Activated naive CD4-positive, alpha-beta T cell treated with anti-CD3 and anti-CD28 coated beads, Interleukin-2, amount 10 ng/mL, durations not matched to agents 7 days and 5 days (primary cell): ENCODE measurements around the gene MYO3B.

Experiments
- CTCF ChIA-PET: fragments of 350-600 bp; sonication (Branson Sonifier 250); formaldehyde crosslinking; loops from one replicate; lab custom pipeline; 2021; ENCODE audit warnings: antibody characterized with exemption; lab: Charles Lee
- DNase-seq: peaks from one replicate; pipeline ENCODE4 v3.0.0-alpha.2; 2020
- H3K27ac Mint-ChIP-seq: one replicate; pipeline ENCODE4 v1.8.0; 2021; ENCODE audit warnings: mild to moderate bottlenecking, moderate library complexity, mixed read lengths
- H3K27me3 Mint-ChIP-seq: one replicate; pipeline ENCODE4 v1.8.0; 2021; ENCODE audit warnings: mild to moderate bottlenecking, mixed read lengths
- H3K36me3 Mint-ChIP-seq: one replicate; pipeline ENCODE4 v1.8.0; 2021; ENCODE audit warnings: mixed read lengths
- H3K4me1 Mint-ChIP-seq: one replicate; pipeline ENCODE4 v1.8.0; 2021; ENCODE audit warnings: mixed read lengths
- H3K4me3 Mint-ChIP-seq: one replicate; pipeline ENCODE4 v1.8.0; 2021; ENCODE audit warnings: mild to moderate bottlenecking, moderate library complexity, mixed read lengths
- H3K9me3 Mint-ChIP-seq: one replicate; pipeline ENCODE4 v1.8.0; 2021; ENCODE audit warnings: mixed read lengths

Gene MYO3B

DNA sequence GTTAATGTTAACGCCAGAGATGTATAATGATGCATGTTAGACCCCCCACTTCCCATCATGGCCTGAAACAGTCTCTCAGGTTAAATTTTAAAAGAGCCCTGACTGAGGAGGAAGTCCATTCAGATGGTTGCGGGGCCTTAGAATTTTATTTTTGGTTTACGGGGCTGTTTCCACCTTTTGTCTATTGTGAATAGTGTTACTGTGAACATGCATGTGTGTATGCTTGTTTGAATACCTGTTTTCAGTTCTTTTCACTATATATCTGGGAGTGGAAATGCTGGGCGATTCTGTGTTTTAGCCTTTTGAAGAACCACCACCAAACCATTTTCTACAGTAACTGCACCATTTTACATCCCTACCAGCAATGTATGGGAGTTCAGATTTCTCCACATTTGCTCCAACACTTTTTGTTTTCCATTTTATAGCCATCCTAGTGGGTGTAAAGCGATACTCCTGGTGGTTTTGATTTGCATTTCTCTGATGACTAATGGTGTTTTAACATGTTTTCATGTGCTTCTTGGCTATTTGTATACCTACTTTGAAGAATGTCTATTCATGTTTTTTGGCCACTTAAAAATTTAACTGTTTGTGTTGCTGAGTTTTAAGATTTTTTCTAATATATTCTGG is 133.0 kb downstream of the MYO3B start:
- no peaks in the 10 kb centered on the region for H3K9me3 Mint-ChIP-seq
- CTCF ChIA-PET = no interaction called here
- no peaks in the 10 kb centered on the region for H3K4me1 Mint-ChIP-seq
- DNase-seq = no peak
- no peak overlapping the region for H3K4me3 Mint-ChIP-seq
- no peaks in the 10 kb centered on the region for H3K36me3 Mint-ChIP-seq
- no peak overlapping the region for H3K27ac Mint-ChIP-seq
- H3K27me3 Mint-ChIP-seq = peaks cover 13% of the 10 kb centered on the region

DNA sequence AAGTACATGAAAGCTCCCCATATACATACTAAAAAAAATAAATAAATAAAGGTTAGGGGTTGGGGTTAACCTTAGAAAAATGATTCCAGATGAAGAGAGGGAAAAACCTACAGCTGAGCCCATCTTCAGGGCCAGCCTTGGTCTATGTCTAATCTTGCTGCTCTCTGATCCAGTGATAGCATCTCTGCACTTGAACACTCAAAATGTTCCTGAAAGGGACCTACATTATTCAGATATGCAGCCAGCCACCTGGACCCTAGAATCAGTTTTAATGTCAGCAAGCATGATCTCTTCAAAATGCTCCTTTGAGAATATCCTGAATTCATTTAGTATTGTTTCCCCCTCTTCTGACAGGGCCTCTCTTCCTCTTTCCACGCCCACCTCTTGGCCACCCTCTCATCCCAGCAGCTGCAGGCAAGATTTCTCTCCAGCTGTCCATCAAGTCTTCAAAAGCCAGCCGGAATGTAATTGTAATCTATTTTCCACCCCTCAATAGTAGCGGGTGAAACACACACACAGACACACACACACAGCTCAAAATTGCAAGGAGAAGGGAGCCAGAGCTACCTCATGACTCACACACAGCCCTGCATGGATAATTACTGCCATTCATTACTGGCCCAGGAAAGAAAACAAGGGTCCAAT is 135.5 kb downstream of the MYO3B start:
- H3K27me3 Mint-ChIP-seq = peaks cover 10% of the 10 kb centered on the region
- H3K36me3 Mint-ChIP-seq = no peaks in the 10 kb centered on the region
- DNase-seq = no peak

DNA sequence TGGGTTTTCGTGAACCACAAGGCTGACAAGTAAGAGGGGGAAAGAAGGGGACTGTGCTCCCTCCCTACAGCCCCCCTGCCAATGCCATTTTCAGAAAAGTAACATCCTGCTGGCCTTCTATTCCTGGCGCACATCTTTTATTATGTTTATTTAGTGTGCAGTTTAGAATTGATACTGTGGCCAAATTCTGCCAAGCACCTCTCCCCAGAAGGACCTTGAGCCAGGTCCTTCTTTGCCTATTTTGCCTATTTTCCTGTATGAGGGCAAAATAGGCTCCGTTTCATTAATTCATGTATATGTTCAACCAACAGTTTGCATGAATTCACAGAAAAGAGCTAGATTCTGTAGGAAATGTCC is 136.0 kb downstream of the MYO3B start:
- no peaks in the 10 kb centered on the region for H3K36me3 Mint-ChIP-seq
- DNase-seq = no peak
- H3K4me1 Mint-ChIP-seq = no peaks in the 10 kb centered on the region
- no peak overlapping the region for H3K27ac Mint-ChIP-seq
- CTCF ChIA-PET = no interaction called here
- H3K4me3 Mint-ChIP-seq = no peak overlapping the region
- no peaks in the 10 kb centered on the region for H3K9me3 Mint-ChIP-seq
- H3K27me3 Mint-ChIP-seq = peaks cover 7% of the 10 kb centered on the region

More for the DNA sequence above, 135.5 kb downstream of the MYO3B start:
- CTCF ChIA-PET = interaction anchor here (0.7 kb wide), 1 partner anchor 404 kb away, joined by 3 read pairs; no protein-coding TSS in a partner anchor
- Mint-ChIP-seq H3K4me1 (no peaks in the 10 kb centered on the region), H3K4me3 (no peak overlapping the region), H3K9me3 (no peaks in the 10 kb centered on the region), H3K27ac (no peak overlapping the region)

DNA sequence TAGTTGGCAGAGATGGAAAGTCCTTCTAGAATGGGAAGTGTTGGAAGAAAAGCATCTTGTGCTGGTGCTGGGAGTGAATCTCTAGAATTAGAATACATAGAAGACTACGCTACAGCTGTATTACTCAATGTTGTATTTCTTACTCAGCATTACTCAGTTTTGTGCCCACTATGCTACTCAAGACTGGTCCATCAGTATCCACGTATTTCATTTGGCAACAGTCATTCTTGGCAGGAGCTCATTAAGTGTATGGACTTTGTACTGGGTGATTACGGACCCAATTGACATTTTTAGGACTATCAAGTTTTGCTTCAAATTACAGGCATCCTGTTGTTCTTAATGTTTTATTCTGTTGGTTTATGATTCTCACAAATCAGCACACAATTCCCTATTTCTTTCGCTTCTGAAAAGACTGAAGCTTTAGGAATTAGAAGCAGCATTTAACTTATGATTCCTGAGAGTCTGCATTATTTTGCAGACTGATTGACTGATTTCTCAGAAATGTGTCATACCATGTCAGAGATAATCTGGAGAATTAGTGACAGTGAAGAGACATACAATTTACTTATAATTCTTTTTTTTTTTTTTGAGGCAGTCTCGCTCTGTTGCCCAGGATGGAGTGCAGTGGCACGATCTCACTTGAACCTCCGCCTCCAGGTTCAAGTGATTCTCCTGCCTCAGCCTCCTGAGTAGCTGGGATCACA is 136.9 kb downstream of the MYO3B start:
- no peak overlapping the region for H3K4me3 Mint-ChIP-seq
- H3K27me3 Mint-ChIP-seq = peaks cover 7% of the 10 kb centered on the region
- no peak for DNase-seq
- no peaks in the 10 kb centered on the region for H3K9me3 Mint-ChIP-seq
- no peak overlapping the region for H3K27ac Mint-ChIP-seq
- no peaks in the 10 kb centered on the region for H3K4me1 Mint-ChIP-seq
- no peaks in the 10 kb centered on the region for H3K36me3 Mint-ChIP-seq
- CTCF ChIA-PET = interaction anchor here (1.2 kb wide), 1 partner anchor 46 kb away, joined by 3 read pairs; no protein-coding TSS in a partner anchor

DNA sequence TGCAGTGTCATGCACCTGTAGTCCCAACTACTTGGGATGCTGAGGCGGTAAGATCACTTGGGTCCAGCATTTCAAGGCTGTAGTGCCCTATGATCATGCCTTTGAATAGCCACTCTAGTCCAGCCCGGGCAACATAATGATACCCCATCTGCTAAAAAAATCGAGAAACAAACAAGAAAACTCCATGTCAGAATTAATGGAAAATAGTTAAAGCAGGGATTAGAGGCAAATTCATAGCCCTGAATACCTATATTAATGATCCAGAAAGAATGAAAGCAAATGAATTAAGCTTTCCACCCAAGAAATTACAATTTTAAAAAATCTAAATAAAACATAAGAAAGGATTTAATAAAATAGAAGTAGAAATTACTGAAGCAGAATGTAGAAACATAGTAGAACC is 143.0 kb downstream of the MYO3B start:
- peaks cover 4% of the 10 kb centered on the region for H3K27me3 Mint-ChIP-seq
- H3K27ac Mint-ChIP-seq = no peak overlapping the region
- no peak for DNase-seq
- CTCF ChIA-PET = no interaction called here
- H3K36me3 Mint-ChIP-seq = no peaks in the 10 kb centered on the region
- H3K4me1 Mint-ChIP-seq = no peaks in the 10 kb centered on the region
- H3K9me3 Mint-ChIP-seq = peaks cover 5% of the 10 kb centered on the region
- H3K4me3 Mint-ChIP-seq = no peak overlapping the region

DNA sequence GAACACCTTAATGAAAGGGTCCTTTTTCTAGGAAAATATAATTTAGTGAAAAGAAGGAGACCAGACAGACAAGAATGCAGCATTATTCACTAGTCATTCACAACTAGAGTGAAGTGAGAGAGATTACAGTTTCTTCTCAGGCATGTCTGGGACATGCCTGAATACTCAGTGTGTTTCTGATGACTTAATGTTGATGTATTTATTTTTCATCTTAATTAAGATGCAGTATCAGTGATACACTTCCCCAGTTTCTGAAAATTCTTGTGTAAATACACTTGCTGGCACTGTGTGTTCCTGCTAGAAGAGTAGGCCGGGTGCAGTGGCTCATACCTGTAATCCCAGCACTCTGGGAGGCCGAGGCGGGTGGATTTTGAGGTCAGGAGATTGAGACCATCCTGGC is 143.6 kb downstream of the MYO3B start:
- no peak for DNase-seq
- Mint-ChIP-seq H3K36me3 (no peaks in the 10 kb centered on the region), H3K9me3 (peaks cover 5% of the 10 kb centered on the region), H3K27me3 (peaks cover 4% of the 10 kb centered on the region), H3K4me3 (no peak overlapping the region), H3K27ac (no peak overlapping the region), H3K4me1 (no peaks in the 10 kb centered on the region)
- CTCF ChIA-PET = no interaction called here

DNA sequence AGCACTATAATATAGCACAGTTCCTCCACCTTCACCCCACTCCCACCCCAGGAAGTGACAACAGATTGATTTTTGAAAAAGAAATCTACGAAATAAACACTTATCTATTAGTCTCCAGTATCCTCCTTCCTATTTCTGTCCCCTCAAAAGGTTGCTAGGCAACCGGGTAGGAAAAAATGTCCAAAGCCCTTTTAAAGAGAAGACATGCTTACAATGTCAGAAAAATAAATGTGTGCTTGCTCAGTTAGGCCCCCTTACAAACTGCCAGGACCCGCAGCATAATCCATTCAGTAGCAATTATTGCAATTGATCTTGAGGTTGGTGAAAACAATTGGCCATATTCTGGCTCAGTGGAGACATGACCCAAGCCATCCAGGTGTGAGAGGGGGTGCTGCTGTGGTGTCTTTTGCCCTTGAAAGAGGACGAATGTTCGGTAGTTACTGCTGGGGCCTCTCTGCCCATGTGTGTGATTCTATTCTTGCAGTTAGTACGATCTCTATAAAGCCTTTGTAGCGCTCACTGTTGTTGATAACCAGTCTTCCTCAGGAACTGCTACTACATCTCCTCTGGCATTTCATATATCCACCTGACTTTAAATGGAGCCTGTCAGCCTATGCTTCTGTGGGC is 144.3 kb downstream of the MYO3B start:
- Mint-ChIP-seq H3K27ac (no peak overlapping the region), H3K4me1 (no peaks in the 10 kb centered on the region), H3K36me3 (no peaks in the 10 kb centered on the region), H3K27me3 (peaks cover 4% of the 10 kb centered on the region), H3K9me3 (peaks cover 5% of the 10 kb centered on the region), H3K4me3 (no peak overlapping the region)
- DNase-seq = no peak
- CTCF ChIA-PET = interaction anchor here (1.0 to 3.9 kb wide), 3 partner anchors 57 to 491 kb away, joined by 3 to 33 read pairs (median 9); no protein-coding TSS in a partner anchor

DNA sequence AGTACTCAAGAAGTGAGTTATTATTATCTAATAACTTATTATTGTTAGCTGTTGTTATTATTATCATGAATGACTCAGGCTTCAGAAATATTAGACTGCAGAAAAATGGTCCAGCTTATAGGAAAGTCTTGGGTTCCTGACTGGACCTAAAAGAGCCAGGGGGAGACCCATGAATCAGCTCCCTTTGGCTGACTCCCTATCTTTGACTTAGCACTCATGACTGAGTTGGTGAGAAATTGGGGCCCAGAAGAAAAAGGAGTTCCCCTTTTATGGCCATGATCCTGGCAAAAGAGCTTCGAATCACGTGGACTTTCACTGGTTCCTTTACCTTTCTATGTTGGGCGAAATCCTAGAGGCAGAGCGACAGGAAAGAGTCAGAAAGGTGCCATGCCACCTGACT is 145.8 kb downstream of the MYO3B start:
- H3K27ac Mint-ChIP-seq = no peak overlapping the region
- CTCF ChIA-PET = interaction anchor here (0.8 to 6.5 kb wide), 20 partner anchors 7 to 554 kb away, joined by 3 to 43 read pairs (median 4); partner anchors contain the start of gene GAD1

DNA sequence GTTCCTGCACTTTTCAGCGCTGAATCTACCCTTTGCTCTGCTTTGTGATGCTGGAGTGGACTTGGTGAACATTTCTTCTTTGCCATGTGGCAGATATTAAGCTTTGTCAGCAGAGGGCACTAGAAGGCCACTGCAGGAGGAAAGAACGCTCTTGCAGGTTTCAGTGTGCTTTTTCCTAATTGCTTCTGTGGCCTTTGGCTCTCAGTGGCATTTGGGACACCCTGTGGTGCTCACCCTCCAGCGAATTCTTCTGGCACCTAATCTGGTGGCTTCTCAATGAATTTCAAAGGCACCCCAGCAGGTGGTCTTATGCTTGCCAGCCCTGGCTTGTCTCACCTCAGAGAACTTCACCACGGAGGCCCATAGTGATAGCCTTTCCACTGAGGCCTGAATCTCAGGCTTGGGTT is 146.7 kb downstream of the MYO3B start:
- peak; percentile 64 for DNase-seq
- no peaks in the 10 kb centered on the region for H3K36me3 Mint-ChIP-seq
- CTCF ChIA-PET = interaction anchor here (0.6 to 6.5 kb wide), 22 partner anchors 8 to 1233 kb away, joined by 3 to 43 read pairs (median 4); partner anchors contain the start of gene GAD1
- H3K27ac Mint-ChIP-seq = no peak overlapping the region
- H3K9me3 Mint-ChIP-seq = peaks cover 5% of the 10 kb centered on the region
- peaks cover 4% of the 10 kb centered on the region for H3K27me3 Mint-ChIP-seq
- no peaks in the 10 kb centered on the region for H3K4me1 Mint-ChIP-seq
- no peak overlapping the region for H3K4me3 Mint-ChIP-seq

More for the DNA sequence above, 145.8 kb downstream of the MYO3B start:
- H3K27me3 Mint-ChIP-seq = peaks cover 4% of the 10 kb centered on the region
- H3K9me3 Mint-ChIP-seq = peaks cover 5% of the 10 kb centered on the region
- DNase-seq = no peak
- H3K36me3 Mint-ChIP-seq = no peaks in the 10 kb centered on the region
- H3K4me3 Mint-ChIP-seq = no peak overlapping the region
- H3K4me1 Mint-ChIP-seq = no peaks in the 10 kb centered on the region

DNA sequence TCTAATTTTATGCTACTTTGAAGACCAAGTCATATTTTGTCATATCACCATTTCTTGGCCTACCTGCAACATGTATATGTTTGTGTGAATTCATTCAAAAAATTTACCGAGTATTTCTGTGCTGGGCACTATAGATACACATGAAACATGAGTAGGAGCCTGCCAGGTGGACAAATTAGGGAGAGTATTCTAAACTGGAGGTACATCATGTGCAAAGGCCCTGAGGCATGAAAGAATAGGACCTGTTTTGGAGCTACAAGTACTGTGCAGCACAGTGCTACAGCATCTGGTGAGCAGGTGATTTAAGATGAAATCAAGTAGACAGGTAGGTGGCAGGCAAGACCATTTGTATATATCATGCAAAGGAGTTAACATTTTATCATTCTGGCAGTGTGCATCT is 152.9 kb downstream of the MYO3B start:
- CTCF ChIA-PET = interaction anchor here (0.9 to 1.3 kb wide), 2 partner anchors 31 to 36 kb away, joined by 3 to 5 read pairs; no protein-coding TSS in a partner anchor
- no peak for DNase-seq
- H3K27ac Mint-ChIP-seq = no peak overlapping the region
- no peaks in the 10 kb centered on the region for H3K36me3 Mint-ChIP-seq
- no peaks in the 10 kb centered on the region for H3K9me3 Mint-ChIP-seq
- peaks cover 26% of the 10 kb centered on the region for H3K27me3 Mint-ChIP-seq
- H3K4me1 Mint-ChIP-seq = no peaks in the 10 kb centered on the region
- H3K4me3 Mint-ChIP-seq = no peak overlapping the region

DNA sequence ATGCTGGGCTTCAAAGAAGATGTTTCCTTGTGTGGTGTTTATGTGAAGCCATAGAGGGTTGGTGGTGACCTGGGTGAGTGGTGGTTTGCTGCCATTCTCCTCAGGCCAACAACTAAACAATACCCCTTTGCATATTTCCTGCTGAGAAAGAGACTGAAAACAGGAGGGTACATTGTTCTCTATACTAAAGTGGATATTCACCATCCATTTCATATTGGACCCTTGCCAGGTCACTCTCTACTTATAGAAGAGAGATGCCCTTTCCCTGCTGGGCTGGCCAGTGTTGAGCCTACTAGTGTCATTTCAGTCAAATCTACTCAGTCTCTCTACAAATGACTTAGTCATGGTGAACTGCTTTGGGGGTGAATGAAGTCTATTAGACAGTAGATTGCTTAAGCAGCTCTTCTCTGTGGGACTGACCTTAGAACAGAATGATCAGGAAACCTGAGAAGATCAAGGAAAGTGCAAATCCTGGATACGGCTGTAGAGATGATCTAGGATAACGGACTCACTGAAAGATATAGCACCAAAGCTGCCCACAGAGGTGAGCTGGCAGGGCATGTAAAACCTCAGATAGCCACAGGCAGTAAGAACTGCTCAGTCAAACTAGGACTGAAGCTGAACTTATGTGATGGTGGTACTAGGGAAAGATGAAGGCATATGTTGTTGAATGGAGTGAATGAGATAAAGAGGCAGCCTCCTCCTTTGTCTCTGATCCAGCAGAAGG is 154.9 kb downstream of the MYO3B start:
- Mint-ChIP-seq H3K36me3 (no peaks in the 10 kb centered on the region), H3K4me3 (no peak overlapping the region), H3K27me3 (peaks cover 34% of the 10 kb centered on the region), H3K4me1 (peaks cover 5% of the 10 kb centered on the region), H3K9me3 (no peaks in the 10 kb centered on the region), H3K27ac (no peak overlapping the region)
- CTCF ChIA-PET = interaction anchor here (1.3 kb wide), 1 partner anchor 8 kb away, joined by 4 read pairs; no protein-coding TSS in a partner anchor
- no peak for DNase-seq

DNA sequence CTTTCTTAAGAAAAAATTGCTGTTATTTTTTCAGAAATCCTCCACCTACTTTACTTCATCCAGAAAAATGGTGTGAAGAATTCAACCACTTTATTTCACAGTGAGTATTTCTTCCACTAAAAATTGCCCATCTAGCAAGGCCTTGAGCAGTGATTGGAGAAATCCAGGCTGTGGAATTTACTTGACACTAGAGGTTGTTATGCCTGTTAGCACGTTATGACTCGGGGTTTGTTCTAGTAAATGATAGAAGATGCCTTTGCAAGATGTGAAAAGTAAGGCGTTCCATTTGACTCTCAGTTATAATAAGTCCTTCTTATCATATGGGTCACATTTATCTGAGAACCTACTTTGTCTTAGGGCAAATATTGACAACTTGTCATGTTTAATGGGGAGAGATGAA is 157.4 kb downstream of the MYO3B start:
- CTCF ChIA-PET = interaction anchor here (1.0 to 2.4 kb wide), 2 partner anchors 10 to 11 kb away, joined by 3 to 9 read pairs; no protein-coding TSS in a partner anchor
- no peaks in the 10 kb centered on the region for H3K36me3 Mint-ChIP-seq
- no peak overlapping the region for H3K27ac Mint-ChIP-seq
- peaks cover 38% of the 10 kb centered on the region for H3K27me3 Mint-ChIP-seq
- no peak overlapping the region for H3K4me3 Mint-ChIP-seq
- no peak for DNase-seq
- H3K4me1 Mint-ChIP-seq = peaks cover 8% of the 10 kb centered on the region
- no peaks in the 10 kb centered on the region for H3K9me3 Mint-ChIP-seq

DNA sequence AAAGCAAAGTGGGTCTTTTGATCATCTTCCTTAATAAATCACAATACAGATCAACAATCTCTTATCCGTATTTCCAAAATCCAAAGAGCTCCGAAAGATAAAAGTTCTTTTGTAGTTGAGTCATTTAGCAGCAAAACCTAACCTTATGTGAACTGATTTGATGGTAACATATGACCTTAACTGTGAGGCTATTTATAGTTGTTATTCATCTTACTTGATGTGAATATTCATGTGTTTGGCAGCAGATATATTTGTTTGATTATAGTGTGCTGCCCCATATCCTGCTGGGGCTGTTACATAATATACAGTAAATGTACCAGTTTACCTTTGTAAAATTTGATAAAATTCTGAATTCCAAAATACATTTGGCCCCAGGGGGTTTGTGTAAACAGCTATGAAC is 158.5 kb downstream of the MYO3B start:
- Mint-ChIP-seq H3K27me3 (peaks cover 43% of the 10 kb centered on the region), H3K4me1 (peaks cover 14% of the 10 kb centered on the region), H3K4me3 (no peak overlapping the region), H3K9me3 (no peaks in the 10 kb centered on the region), H3K36me3 (no peaks in the 10 kb centered on the region), H3K27ac (no peak overlapping the region)
- no peak for DNase-seq
- CTCF ChIA-PET = interaction anchor here (1.0 to 2.4 kb wide), 2 partner anchors 11 to 12 kb away, joined by 3 to 9 read pairs; no protein-coding TSS in a partner anchor
